ENCODE measurements around the gene AMIGO1. TPM values are rescaled to one million over a fixed set of nuclear protein-coding genes. Genes with fewer than 3 reads are reported as not detected.
A peak's percentile ranks its signal among the peaks of the same experiment; 100 is the strongest.

The AMIGO1 gene
- total RNA-seq, 2 donors from 2014 or later: 0.97 to 1.3 TPM

DNA sequence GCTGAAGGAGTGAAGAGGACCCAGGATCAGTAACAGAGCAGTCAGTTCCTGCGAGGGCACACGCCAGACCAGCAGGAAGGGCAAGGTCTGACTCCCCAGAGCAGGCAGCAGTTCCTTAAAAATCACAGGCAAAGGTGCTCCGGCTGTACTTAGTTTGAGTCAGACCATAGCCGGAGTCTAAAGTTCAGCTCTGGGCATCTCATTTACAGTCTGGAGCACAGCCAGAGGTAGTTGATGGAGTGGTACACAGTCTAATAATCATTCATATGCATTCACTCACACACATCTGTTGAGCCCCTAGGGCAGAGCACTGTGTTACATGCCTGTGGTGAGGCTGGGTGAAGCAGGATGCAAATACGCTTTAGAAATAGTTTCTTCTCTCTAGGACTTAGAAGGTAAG lies 7.3 kb upstream of the AMIGO1 start:
- H3K9me3 Mint-ChIP-seq: no peaks in the 10 kb centered on the region
- peak overlapping the region in 1 of 2 donors; percentile 39 for H3K27ac Mint-ChIP-seq
- H3K36me3 Mint-ChIP-seq: no peaks in the 10 kb centered on the region
- ATAC-seq (no peak), DNase-seq (ENCODE audit: low spot score in 2 of 2) (no peak)

DNA sequence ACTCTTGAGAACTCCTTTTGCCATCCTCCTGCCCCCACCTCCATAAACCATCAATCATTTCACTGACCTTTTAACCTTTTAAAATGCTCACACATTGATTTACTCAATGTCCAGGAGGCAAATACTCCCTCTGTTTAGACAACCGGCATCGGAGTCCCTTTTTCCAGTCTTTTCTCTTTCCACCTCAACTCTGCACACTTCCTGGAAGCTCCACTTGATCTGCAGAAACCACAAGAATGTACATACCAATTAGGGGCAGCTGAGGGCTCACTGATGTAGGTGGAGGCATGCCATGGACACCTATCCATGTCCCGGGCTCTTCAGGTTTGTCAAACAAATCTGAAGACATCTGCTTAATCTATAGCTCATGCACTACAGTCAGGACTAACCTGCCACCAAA lies 5.3 kb upstream of the AMIGO1 start:
- Mint-ChIP-seq H3K27ac (peak overlapping the region in 1 of 2 donors; percentile 69), H3K9me3 (no peaks in the 10 kb centered on the region), H3K36me3 (no peaks in the 10 kb centered on the region)
- ATAC-seq (no peak), DNase-seq (ENCODE audit: low spot score in 2 of 2) (no peak)

DNA sequence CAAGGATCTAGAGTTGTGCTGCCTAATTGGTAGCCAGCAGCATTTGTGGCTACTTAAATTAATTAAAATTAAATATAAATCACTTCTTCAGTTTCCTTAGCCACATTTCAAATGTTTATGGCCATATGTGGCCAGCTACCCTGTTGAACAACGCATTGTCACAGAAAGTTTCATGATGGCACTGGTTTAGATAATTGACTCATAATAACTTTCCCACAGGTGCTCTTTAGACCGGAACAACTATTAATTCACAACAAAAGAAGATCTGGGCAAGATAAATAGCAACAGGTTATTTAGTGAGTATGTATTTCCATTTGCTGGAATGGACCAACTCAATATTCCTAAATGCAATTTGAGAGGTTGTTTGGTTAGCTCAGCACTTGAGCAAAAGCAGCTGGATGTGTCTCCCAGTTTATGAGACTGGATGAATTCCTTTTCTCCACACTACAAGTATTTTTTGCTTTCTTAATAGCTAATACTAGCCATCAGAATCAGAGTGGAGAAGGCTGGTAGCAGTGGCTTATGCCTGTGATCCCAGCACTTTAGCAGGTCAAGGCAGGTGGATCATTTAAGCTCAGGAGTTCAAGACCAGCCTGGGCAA lies 3.7 kb upstream of the AMIGO1 start:
- DNase-seq (ENCODE audit: low spot score in 2 of 2) (no peak), ATAC-seq (no peak)
- Mint-ChIP-seq H3K9me3 (no peaks in the 10 kb centered on the region), H3K27ac (no peak overlapping the region), H3K36me3 (peaks cover 0 to 5% of the 10 kb centered on the region in 2 donors)

DNA sequence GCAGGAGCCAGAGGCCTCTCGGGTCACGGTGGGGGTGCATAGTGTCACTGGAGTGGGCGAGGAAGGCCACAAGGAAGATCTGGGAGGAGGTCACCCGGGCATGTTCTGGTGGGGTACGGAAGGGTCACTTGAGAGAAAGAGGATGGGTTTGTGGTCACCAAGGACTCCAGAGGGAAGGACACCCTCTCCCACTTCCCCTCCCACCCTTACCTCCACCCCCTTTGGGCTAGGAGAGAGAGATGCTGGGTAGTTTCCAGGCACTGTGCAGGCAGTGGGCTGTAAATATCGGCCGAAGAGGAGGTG lies 703 bp downstream of the AMIGO1 start:
- no peak for ATAC-seq
- Mint-ChIP-seq H3K9me3 (no peaks in the 10 kb centered on the region), H3K36me3 (peaks cover 0 to 10% of the 10 kb centered on the region in 2 donors), H3K27ac (peak overlapping the region; percentile 26 to 74)
- DNase-seq (ENCODE audit: low spot score in 2 of 2): no peak

DNA sequence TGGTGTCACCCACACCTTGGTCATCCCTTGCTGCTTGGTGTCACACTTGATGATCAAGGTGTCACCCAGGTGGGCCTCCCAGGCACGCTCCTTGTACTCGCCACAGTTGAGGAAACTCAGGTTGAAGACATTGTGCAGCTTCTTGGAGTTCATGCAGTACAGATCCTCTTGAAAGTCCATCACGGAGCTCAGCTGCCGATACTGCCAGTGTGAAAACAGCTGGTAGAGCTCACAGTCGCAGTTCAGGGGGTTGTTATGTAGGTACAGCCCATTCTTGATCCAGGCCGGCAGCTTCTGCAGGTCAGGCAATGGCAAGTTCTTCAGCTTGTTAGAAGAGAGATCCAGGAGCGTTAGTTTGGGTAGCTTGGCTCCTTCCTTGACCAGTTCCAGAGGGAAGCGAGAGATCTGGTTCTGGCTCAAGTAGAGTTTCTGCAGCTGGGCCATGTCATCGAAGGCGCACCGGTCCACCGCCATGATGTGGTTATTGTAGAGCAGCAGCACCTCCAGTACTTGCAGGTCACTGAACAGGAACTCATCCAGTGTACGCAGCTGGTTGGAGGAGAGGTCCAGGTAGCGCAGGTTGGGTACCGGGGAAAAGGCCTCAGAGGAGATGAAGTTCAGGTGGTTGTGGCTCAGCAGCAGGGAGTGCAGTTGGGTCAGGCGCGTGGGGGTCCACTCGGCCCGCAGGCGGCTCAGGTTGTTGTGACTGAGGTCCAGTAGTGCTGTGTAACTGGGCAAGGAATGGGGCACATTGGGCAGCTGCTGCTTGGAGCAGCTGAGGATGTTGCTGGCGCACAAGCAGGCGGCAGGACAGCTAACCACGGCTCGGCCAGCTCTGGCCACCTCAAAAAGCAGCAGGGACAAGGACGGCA lies 1.3 kb downstream of the AMIGO1 start:
- Mint-ChIP-seq H3K27ac (peak overlapping the region; percentile 26 to 74), H3K9me3 (no peaks in the 10 kb centered on the region), H3K36me3 (peaks cover 0 to 10% of the 10 kb centered on the region in 2 donors)
- ATAC-seq (no peak), DNase-seq (ENCODE audit: low spot score in 2 of 2) (no peak)

DNA sequence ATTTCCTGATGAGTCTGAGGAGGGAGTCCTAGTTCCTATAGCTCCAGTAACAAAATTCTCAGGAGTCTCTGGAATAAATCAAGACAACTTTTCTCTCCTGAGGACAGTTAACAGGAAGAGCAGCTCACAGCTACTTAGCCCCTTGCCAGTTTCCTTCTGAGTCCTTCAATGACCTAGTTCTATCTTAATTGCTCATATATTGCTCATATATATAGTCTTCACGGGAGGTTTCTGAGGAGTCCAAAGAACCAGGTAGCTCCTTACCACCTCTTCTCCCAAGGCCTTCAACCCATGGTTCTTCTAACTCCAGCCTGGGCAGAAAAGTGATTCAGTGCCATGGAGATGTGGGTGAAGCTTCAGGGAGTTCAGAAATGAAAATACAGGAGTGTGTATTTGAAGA lies 4.6 kb downstream of the AMIGO1 start:
- DNase-seq (ENCODE audit: low spot score in 2 of 2) (no peak), ATAC-seq (peak; percentile 52 to 73)
- H3K9me3 Mint-ChIP-seq: no peaks in the 10 kb centered on the region
- H3K36me3 Mint-ChIP-seq: peaks cover under 1 to 10% of the 10 kb centered on the region in 2 donors
- H3K27ac Mint-ChIP-seq: peak overlapping the region in 1 of 2 donors; percentile 73

DNA sequence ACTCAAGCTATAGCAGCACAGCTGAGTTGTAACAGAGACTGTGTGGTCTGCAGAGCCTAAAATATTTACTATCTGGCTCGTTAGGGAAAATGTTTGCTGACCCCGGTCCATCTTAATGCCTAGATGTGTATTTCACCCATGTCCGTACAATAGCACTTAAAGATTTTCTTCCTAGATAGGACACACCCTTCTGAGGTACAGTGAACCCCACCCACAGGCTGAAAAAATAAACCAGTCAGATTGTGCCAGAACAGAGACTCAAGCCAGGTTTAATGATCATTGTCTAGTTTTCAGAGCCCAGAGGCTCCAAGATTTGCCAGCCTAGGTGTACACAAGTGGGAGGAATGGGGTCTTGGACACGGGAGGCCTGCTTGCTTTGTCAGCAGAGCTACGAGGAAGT lies 5.6 kb downstream of the AMIGO1 start:
- H3K36me3 Mint-ChIP-seq: peaks cover 7 to 10% of the 10 kb centered on the region in 2 donors
- no peak for ATAC-seq
- DNase-seq (ENCODE audit: low spot score in 2 of 2): no peak
- H3K9me3 Mint-ChIP-seq: no peaks in the 10 kb centered on the region
- H3K27ac Mint-ChIP-seq: peak overlapping the region; percentile 73 to 87

DNA sequence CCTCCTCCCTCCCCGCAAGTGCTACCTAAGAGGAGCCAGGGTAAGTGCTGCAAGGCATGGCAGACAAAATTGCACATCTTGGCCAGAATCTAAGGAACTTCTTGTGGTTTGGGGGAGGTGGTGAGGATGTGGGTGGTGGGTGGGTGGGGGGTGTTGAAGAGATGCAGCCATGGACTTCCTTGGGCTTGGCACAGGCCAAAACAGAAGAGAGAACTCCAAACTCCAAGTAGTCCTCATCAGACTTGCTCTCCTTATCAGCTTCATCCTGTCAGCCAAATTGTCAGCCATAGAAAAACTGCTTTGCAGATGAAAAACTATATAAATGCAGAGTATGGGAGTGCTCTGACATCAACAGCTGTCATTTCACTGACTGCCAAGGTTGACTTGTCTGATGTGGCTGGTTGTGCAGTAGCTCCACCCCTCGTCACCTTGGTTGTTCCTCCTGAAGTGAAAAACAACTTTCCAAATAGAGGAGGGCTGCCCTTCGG lies 7.1 kb downstream of the AMIGO1 start:
- Mint-ChIP-seq H3K9me3 (no peaks in the 10 kb centered on the region), H3K27ac (peak overlapping the region in 1 of 2 donors; percentile 56), H3K36me3 (peaks cover 0 to 7% of the 10 kb centered on the region in 2 donors)
- peak; percentile 60 to 69 for ATAC-seq
- DNase-seq (ENCODE audit: low spot score in 2 of 2): no peak

DNA sequence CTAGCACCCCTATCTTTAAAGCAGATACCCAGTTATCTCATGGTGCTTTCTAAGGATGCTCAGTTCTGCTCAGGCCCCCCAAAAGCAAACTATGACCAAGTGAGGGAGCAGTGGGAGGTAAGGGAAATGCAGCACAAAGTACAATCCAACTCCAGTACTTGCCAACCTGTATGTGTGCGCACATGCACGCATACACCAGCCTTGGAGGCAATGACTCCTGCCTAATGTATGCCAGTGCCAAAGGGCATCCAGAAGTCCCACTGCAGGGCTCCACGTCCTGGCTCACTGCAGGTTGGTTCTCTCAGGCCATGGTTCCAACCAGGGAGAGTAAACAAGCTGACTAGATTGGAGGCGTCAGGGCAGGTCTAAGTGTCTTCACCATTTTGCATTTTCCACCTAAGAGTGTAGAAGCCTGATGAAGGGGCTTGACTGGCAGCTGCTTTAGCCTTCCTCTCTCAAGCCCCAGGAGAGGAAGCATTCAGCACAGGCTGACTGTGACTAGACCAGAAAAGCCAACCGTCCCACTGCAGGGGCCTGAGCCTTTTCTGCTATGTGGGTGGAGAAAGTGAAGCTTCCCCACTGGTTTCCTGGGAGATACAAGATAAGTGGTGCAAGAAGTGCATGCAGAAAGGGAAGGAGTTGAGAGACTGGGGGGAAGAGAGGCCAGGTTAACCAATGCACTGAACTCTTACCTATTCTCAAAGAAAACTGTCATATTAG lies 7.7 kb downstream of the AMIGO1 start:
- H3K9me3 Mint-ChIP-seq: no peaks in the 10 kb centered on the region
- peak overlapping the region in 1 of 2 donors; percentile 56 for H3K27ac Mint-ChIP-seq
- no peak for DNase-seq (ENCODE audit: low spot score in 2 of 2)
- no peak for ATAC-seq
- peaks cover 0 to 7% of the 10 kb centered on the region in 2 donors for H3K36me3 Mint-ChIP-seq

DNA sequence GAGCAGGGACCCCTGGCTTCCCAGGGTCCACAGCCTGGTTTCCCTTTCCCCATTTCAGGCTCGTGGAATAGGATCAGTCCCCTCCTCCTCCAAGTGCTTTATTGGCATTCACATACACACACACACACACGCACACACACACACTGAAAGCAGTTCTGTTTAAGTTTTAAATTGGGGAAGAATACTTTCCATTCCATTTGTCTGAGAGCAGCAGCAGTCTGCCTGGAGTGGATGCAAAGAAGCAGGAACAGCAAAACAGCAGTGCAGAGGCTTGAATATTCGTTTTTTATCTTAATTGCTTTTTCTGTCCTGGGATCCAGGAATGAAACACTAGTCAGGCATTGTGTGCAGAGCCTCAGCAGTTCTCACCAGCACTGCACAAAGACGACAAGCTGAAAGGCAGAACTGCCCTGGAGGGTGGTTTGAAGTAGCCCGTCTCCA lies 8.6 kb downstream of the AMIGO1 start:
- no peaks in the 10 kb centered on the region for H3K9me3 Mint-ChIP-seq
- ATAC-seq: no peak
- H3K36me3 Mint-ChIP-seq: peaks cover 6 to 7% of the 10 kb centered on the region in 2 donors
- peak overlapping the region in 1 of 2 donors; percentile 23 for H3K27ac Mint-ChIP-seq
- no peak for DNase-seq (ENCODE audit: low spot score in 2 of 2)

DNA sequence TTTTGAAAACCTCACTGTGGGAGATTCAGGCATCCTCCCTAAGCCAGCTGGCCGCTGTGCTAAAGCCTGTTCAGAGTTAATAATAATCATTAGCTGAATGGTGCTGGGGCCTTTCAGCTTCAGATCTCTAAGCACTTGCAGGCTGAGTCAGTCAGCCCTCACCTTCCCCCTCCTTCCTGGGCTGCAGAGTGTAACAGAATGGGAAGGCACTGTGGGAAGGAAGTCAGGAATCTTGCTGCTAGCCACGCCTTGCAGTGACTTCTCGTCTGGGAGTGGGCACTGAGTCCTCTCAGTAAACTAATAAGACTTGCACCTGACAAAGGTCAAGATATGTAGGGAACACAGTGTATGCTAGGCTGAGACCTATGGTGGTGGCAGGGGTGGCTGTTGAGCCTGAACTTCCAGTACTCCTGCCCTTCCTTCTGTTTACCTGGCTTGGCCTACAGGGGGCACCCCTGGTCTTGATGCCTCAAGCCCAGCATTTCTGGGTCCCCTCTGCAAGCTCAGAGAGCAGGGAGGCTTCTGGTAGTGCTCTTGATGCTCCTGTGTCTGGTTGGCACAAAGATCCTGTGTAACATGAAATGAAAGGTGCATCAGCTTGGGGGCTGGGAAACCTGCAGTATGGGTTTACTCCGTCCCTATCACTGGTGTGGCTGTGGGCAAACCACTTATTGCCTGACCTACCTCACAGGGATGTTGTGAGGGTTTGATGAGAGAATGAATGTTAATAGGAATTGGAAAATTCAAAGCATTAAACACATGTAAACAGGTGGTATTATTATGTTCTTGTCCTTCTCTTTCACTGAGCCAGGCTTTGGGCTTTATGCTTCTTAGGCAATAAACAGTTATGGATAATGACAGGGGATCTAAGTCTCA lies 9.6 kb downstream of the AMIGO1 start:
- peak in 1 of 2 donors; percentile 46 for ATAC-seq
- Mint-ChIP-seq H3K27ac (peak overlapping the region in 1 of 2 donors; percentile 68), H3K36me3 (peaks cover 7 to 11% of the 10 kb centered on the region in 2 donors), H3K9me3 (no peaks in the 10 kb centered on the region)
- DNase-seq (ENCODE audit: low spot score in 2 of 2): peak in 1 of 2 donors; percentile 67

DNA sequence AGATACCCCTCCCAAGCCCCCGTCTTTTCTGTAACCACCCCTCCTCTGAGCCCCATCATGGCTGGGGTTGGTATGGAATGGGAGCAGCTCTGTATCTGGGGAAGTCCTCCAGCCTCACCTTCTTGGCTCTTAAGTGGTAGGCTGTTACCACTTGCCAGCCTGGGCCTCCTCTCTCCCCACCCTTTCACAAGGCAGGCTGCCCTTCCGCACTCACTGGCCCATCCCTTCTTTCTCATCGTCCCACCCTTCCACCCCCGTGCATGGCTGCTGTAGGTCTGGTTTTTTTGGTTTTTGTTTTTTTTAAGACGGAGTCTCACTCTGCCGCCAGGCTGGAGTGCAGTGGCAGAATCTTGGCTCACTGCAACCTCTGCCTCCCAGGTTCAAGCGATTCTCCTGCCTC lies 10.4 kb downstream of the AMIGO1 start:
- Mint-ChIP-seq H3K36me3 (peaks cover 7 to 14% of the 10 kb centered on the region in 2 donors), H3K27ac (peak overlapping the region; percentile 67 to 68)

DNA sequence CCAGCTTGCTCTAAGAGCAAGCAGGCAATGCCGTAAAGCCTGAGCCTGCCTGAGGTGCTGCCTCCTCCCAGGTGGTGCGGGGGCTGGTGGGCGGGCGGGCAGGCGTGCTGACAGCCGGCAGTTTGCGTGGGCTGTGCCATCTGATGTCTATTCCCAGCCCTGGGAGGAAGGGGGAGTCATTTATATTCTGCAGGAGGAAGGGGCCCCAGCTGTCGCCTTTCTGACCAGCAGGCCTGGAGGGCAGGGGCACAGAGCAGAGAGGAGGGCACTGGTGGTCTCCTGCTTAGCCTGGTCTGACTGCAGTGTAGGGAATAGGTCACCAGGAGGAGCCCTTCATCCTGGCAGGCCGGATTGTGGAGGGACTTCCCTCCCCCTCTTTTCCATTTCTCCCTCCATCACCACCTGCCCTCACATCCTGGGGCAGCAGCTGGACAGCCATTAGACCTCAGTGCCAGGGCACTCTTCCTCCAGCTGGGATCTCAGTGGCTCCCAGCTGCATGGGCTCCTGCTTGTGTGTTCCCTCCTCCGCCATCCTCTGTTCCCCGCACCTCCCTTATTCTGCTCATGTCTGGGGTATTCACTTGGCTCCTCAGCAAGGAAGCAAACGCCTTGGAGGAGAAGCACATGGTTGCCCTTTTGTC lies 11.2 kb downstream of the AMIGO1 start:
- DNase-seq (ENCODE audit: low spot score in 2 of 2): peak in 1 of 2 donors; percentile 35
- H3K27ac Mint-ChIP-seq: peak overlapping the region; percentile 60 to 75
- H3K9me3 Mint-ChIP-seq: no peaks in the 10 kb centered on the region
- ATAC-seq: no peak
- H3K36me3 Mint-ChIP-seq: peaks cover 7 to 17% of the 10 kb centered on the region in 2 donors

More for the DNA sequence above, 10.4 kb downstream of the AMIGO1 start:
- ATAC-seq (no peak), DNase-seq (ENCODE audit: low spot score in 2 of 2) (no peak)
- no peaks in the 10 kb centered on the region for H3K9me3 Mint-ChIP-seq

DNA sequence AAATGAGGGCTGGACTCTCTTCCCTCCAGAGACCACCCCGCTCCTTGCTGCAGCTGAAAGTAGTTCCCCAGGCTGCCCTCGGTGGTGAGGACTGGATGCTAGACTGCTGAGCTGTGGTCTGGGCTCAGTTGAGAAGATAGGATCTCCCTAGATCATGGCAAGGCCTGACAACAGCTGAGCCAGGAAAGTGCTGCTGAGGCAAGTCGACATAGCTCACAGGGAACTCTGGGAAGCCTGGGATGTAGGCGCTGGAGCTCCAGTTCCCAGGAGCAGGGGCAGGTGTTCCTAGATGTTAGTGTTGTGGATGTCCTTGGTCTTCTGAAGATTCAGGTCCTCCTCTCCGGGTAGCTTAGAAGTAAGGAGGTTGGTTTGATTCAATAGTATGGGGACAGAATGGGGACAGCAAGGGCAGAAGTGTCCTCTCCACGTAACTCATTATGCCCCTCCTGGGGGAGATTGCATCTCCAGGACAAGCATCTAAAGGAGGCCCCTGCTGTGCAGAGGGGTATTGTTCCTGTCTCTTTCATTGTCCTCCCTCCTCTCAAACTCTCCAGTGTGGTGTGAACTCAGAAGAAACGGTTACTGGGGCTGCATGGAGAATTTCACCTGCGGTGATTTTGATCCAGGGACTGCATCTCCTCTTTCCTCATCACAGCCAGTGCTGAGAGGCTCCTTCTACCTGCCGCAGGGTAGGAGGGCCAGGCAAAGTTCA lies 11.9 kb downstream of the AMIGO1 start:
- Mint-ChIP-seq H3K36me3 (peaks cover 7 to 17% of the 10 kb centered on the region in 2 donors), H3K27ac (peak overlapping the region; percentile 65 to 75), H3K9me3 (no peaks in the 10 kb centered on the region)
- ATAC-seq: no peak
- DNase-seq (ENCODE audit: low spot score in 2 of 2): no peak

DNA sequence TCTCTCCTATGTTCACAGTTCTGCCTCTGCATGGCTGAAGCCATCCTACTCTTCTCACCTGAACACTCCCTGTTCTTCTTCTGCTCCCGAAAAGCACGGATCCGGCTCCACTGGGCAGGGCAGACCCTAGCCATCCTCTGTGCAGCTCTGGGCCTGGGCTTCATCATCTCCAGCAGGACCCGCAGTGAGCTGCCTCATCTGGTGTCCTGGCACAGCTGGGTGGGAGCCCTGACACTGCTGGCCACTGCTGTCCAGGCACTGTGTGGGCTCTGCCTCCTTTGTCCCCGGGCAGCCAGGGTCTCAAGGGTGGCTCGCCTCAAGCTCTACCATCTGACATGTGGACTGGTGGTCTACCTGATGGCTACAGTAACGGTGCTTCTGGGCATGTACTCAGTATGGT lies 13.8 kb downstream of the AMIGO1 start:
- no peak for ATAC-seq
- H3K27ac Mint-ChIP-seq: peak overlapping the region; percentile 67 to 88

More for the DNA sequence above, 13.8 kb downstream of the AMIGO1 start:
- Mint-ChIP-seq H3K36me3 (peaks cover 7 to 17% of the 10 kb centered on the region in 2 donors), H3K9me3 (no peaks in the 10 kb centered on the region)
- DNase-seq (ENCODE audit: low spot score in 2 of 2): no peak

Data from activated naive CD4-positive, alpha-beta T cell treated with anti-CD3 and anti-CD28 coated beads, Interleukin-2, amount 50 U/mL, for 72 hours (primary cell).